Dermis blood vessel endothelial cell (primary cell): ENCODE measurements around the gene RBM34. TPM values are rescaled to one million over a fixed set of nuclear protein-coding genes. Genes with fewer than 3 reads are reported as not detected.
"Not testable (repeated sequence)": the region's sequence is repeated elsewhere in the genome, so short reads cannot be mapped to it uniquely, and the experiment has no call there.

Source experiments
- DNase-seq: peaks from one replicate; pipeline ENCODE4 v3.0.0; 2010
- total RNA-seq: library from RNA; depleted of rRNA; stranded (reverse); fragments of >200 nt; gene quantifications from 2 replicates; pipeline ENCODE4 v1.2.3, GENCODE V29; 2014

Gene RBM34
- total RNA-seq = 37.1 and 55.8 TPM in 2 replicates

- peak; percentile 91 for DNase-seq
These were observed at the start of gene RBM34 for GRCh38 chr1:235160957-235161684. RBM34 (minus strand) TSS chr1:235161250; CDS start chr1:235161226, 24 bp downstream.

- DNase-seq = no peak
These were observed 46.1 kb upstream of the RBM34 start for GRCh38 chr1:235207209-235207565.

- no peak for DNase-seq
These were observed 45.6 kb upstream of the RBM34 start for GRCh38 chr1:235206533-235207208.

- no peak for DNase-seq
These were observed 44.6 kb upstream of the RBM34 start for GRCh38 chr1:235205687-235206086.

GRCh38 chr1:235203428-235203827, 42.4 kb upstream of the RBM34 start:
- no peak for DNase-seq

GRCh38 chr1:235202447-235202846, 41.4 kb upstream of the RBM34 start:
- not testable (repeated sequence) for DNase-seq

- DNase-seq = peak; percentile 66
These were observed 38.4 kb upstream of the RBM34 start for GRCh38 chr1:235199441-235199840.

- no peak for DNase-seq
These were observed 29.4 kb upstream of the RBM34 start for GRCh38 chr1:235190431-235190830.

- no peak for DNase-seq
These were observed 26.3 kb upstream of the RBM34 start for GRCh38 chr1:235187316-235187715.

- DNase-seq = no peak
These were observed 20.7 kb upstream of the RBM34 start for GRCh38 chr1:235181561-235182245.

- DNase-seq = no peak
These were observed 19.9 kb upstream of the RBM34 start for GRCh38 chr1:235180916-235181460.

GRCh38 chr1:235176486-235176885, 15.4 kb upstream of the RBM34 start:
- DNase-seq = no peak

GRCh38 chr1:235169986-235170385, 8.9 kb upstream of the RBM34 start:
- DNase-seq = no peak

- no peak for DNase-seq
These were observed 7.3 kb upstream of the RBM34 start for GRCh38 chr1:235168375-235168774.

- no peak for DNase-seq
These were observed 756 bp upstream of the RBM34 start for GRCh38 chr1:235161685-235162327.

GRCh38 chr1:235160383-235160956, 580 bp downstream of the RBM34 start:
- DNase-seq = peak; percentile 79

- not testable (repeated sequence) for DNase-seq
These were observed 1.1 kb downstream of the RBM34 start for GRCh38 chr1:235159930-235160329.

- not testable (repeated sequence) for DNase-seq
These were observed 1.8 kb downstream of the RBM34 start for GRCh38 chr1:235159284-235159683.

GRCh38 chr1:235158680-235159079, 2.4 kb downstream of the RBM34 start:
- DNase-seq = no peak

GRCh38 chr1:235157150-235157549, 3.9 kb downstream of the RBM34 start:
- no peak for DNase-seq

- DNase-seq = no peak
These were observed 4.3 kb downstream of the RBM34 start for GRCh38 chr1:235156740-235157139.

GRCh38 chr1:235156265-235156664, 4.8 kb downstream of the RBM34 start:
- no peak for DNase-seq

- DNase-seq = no peak
These were observed 8.8 kb downstream of the RBM34 start for GRCh38 chr1:235152235-235152634.
